ENCODE results near the gene EIPR1. TPM values are rescaled to one million over a fixed set of nuclear protein-coding genes. Genes with fewer than 3 reads are reported as not detected.

Gene EIPR1
- total and polyA plus RNA-seq, 2 of the 13 experiments (the other 11 are each of a cell fraction or from before 2014, with no cell fraction given): 70.0 to 96.3 TPM

- TF ChIP-seq DZIP1 (CRISPR knock-in tag; IDR thresholded peaks at IDR 0.05): no peak
- TF ChIP-seq MIXL1 (CRISPR knock-in tag; IDR thresholded peaks at IDR 0.05): peak; percentile 48; the same call in 1 of the 2 replicates
- no peak for TF ChIP-seq ZNF264 (CRISPR knock-in tag; IDR thresholded peaks at IDR 0.05)
- TF ChIP-seq ZXDC (CRISPR knock-in tag; IDR thresholded peaks at IDR 0.05): no peak
- no peak for TF ChIP-seq TBL1XR1 (IDR thresholded peaks at IDR 0.05; ENCODE audit: borderline replicate concordance, low read length, partially characterized antibody)
- TF ChIP-seq HNRNPH1 (optimal IDR thresholded peaks at IDR 0.05; ENCODE audit: low read depth, low read length): no peak
- TF ChIP-seq ZNF460 (CRISPR knock-in tag; IDR thresholded peaks at IDR 0.05; ENCODE audit: borderline replicate concordance): no peak
- no peak for TF ChIP-seq NFKB2 (CRISPR knock-in tag; IDR thresholded peaks at IDR 0.05; ENCODE audit: borderline replicate concordance)
- 0 out of 2 replicates have a peak, but pooled peaks have one; percentile 50 for TF ChIP-seq ZKSCAN8 (CRISPR knock-in tag; IDR thresholded peaks at IDR 0.05; ENCODE audit: borderline replicate concordance)
- no peak for TF ChIP-seq MBD4 (IDR thresholded peaks at IDR 0.05; ENCODE audit: borderline replicate concordance, low read length)
- no peak for TF ChIP-seq ZBTB4 (CRISPR knock-in tag; IDR thresholded peaks at IDR 0.05; ENCODE audit: borderline replicate concordance)
- TF ChIP-seq GRHL1 (CRISPR knock-in tag; conservative IDR thresholded peaks at IDR 0.05): no peak
- no peak for TF ChIP-seq ZNF841 (CRISPR knock-in tag; IDR thresholded peaks at IDR 0.05; ENCODE audit: borderline replicate concordance)
- no peak for TF ChIP-seq ZBTB46 (CRISPR knock-in tag; IDR thresholded peaks at IDR 0.05; ENCODE audit: borderline replicate concordance)
- no peak for TF ChIP-seq SP5 (CRISPR knock-in tag; IDR thresholded peaks at IDR 0.05; ENCODE audit: borderline replicate concordance, low read depth)
- 0 out of 2 replicates have a peak, but pooled peaks have one; percentile 52 for TF ChIP-seq ZNF589 (CRISPR knock-in tag; conservative IDR thresholded peaks at IDR 0.05)
Observed at GRCh38 chr2:3303583-3304406, 73.8 kb downstream of the EIPR1 start (continued).

Measured in HepG2 (cell line).